Measurements from ENCODE around the gene ABCC4.

ABCC4 gene

DNA sequence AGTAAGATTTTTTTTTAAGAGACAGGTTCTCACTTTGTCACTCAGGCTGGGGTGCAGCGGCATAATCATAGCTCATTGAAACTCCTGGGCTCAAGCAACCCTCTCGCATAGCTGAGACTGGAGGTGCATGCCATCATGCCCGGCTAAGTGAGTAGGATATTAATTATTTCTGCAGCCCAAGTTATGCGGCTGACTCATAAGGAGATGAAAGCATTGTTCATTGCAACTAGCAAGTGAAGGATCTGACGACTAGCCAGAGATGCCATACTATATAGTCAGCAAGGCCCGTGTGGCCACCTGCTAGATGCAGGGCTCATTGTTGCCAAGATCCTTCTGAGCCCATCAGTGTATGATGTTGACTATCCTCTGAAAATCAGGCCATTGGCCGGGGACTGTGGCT lies 45.2 kb downstream of the ABCC4 start:
- DNase-seq, result no peak

DNA sequence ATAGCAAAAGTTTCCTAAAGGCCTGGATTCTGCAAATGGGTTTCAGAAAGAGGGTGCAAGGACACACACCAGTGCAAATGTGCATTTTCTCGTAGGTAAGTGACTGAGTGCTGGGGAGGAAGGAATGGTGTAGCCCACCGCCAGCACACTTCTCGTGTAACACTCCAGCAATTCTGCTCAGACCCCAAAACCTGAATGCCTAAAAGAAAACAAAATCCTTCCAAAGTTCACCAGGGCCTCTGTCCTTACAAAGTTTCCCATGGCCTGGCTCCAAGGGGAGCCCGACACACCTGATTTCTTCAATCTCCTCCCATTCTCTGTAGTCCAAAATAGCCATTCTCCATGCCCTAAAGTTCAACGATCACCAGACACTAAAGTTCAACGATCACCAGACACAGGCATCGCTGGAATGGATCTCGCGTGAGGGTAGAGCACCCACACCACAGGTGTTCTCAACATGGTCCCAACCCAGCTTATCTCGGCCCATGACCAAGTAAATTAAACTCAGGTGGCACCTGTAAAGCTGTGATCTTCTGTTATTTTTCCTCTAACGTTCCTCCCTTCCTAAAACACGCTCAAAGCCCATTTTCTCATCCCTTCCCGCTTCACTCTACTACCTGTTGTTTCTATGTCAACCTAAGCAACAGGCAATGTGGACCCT lies 46.0 kb downstream of the ABCC4 start:
- DNase-seq, result no peak

DNA sequence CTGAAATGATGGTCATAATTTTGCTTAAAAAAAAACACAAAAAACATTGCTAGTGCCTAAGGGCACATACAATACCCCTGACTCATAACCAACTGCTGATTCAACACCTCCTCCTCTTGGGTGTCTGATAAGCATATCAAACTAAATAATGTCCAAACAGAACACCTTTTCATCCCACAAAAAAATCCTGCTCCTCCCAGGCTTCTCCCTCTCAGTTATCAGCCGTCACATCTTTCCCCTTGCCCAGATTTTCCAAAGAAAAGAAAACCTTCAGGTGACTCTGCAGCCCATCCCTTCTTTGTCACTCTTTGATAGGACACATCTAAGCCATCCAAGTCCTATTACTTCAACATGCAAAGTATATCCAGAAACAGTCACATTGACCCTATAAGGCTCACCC lies 46.9 kb downstream of the ABCC4 start:
- no peak for DNase-seq

DNA sequence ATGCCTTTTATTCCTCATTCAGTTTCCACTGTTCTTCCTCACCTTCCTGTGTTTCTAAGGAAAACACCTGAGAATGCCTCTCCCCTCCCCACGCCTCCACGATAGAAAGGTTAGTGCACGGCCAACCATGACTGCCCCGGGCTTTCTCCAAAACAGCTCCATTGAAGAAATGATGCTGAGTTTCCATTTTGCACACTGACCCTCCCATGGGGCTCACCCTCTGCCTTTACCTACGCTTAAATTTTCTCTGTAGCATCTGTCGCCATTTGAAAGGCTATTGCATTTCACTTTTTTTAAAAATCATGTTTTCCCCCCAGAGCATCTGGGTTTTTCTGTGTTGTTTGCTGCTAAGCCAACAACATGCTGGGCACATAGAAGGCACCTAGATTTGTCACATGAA lies 48.2 kb downstream of the ABCC4 start:
- no peak for DNase-seq

DNA sequence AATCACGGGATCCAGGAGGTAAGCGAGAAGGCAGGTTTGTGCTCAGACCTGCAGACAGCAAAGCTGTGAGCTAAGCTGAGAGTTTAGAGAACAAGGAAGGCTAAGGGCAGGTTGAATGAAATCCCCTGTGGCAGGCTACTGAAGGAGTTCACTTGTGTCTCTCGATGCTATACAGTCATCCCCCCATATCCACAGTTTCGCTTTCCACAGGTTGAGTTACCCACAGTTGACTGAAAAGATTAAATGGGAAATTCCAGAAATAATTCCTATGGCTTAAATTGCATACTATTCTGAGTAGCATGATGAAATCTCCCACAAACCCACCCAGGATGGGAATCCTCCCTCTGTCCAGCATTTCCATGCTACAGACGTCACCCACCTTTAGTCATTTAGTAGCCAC lies 49.6 kb downstream of the ABCC4 start:
- no peak for DNase-seq

DNA sequence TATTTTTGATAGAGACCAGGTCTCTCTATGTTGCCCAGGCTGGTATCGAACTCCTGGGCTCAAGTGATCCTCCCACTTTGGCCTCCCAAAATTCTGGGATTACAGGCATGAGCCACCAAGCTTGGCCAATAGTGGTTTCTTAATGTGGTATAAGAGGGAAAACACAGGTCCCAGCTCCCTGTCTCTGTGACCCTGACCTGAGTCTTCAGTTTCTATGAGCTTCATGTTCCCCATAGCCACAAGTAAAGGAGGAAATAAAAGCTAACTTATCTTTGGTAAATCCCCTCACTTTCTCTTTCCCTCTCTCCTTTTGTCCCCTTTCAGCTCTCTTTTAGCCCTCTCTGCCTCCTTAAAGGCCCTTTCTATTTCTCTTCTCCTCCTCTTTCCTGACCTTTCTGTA lies 50.3 kb downstream of the ABCC4 start:
- DNase-seq, result no peak

DNA sequence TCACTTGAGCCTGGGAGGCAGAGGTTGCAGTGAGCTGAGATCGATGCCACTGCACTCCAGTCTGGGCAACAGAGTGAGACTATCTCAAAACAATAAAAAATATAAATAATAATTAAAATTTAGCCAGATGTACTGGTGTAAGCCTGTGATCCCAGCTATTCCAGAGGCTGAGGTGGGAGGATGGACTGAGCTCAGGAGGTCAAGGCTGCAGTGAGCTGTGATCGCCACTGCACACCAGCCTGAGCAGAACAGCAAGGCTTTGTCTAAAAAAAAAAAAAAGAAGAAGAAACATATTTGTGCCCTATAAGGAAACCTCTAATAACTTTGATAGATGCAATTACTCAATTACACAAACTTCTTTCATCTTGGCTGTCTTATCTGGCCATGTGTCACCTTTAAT lies 52.3 kb downstream of the ABCC4 start:
- no peak for DNase-seq

DNA sequence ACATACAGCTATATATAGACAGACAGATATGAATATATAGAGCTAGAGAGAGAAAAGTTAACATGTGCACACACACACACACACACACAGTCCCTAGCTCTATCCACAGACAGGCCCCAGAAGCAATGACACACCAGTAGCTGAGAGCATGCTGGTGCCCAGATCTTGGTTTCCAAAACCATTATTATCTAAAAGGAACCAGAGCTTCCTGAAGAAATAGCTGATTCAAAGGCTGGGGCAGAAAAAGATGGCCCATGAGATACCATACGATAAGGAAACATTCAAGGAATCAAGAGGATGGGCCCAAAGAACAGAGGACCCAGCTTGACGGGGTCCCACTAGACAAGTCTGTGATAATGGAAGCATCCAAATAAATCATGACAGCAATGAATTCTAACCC lies 53.4 kb downstream of the ABCC4 start:
- DNase-seq, result no peak

DNA sequence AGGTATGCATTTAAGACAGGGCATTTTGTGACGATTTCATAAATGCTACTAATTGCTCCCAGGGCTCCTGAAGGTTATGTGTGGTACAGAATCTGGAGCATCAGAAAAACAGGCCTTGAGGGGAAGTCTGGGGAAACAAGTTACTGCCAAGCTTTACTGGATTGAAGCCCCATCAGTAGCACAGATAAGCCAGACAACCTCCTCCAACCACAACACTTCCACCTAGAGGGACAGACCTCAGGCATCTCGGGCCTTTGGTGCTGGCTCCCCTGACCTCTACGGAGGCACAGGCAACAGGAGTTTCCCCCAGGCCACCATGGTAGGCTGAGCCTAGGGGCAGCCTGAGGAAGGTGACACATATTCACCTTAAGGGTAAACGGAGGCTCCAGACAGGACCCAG lies 54.1 kb downstream of the ABCC4 start:
- DNase-seq, result no peak

DNA sequence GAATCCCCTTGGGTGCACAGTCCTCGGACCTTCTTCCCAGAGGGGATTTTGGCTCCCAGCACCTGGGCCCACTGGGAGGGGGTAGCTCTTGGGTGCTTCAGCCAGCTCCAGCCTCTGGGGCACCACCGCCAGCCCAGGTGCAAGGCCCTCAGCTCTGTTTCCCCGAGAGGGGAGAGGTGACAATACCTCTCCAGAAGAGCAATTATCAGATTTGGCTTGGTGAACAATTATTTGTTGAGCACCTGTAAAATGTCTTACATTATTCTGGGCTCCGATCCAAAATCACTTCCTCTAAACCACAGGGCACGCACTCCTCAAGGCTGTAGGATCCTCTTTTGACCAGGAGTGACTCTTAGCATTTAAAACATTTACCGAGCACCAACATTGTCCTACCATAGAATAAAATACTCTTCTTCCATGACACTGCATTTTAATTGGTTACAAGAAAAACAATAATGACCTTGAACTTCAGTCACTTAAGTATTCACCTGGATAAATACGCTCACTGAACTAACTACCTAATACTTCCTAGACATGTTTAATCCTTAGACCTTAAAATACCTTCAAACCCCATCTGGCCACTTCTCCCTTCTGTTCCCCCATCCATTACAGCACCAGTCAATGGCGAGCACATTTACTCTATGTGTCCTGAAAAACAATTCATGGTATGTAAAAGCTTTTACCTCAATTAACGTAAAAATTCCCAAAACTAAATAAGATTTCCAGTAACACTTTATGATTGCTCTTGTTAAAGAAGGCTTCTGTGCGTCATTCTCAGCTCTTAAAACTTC lies 54.8 kb downstream of the ABCC4 start:
- no peak for DNase-seq

DNA sequence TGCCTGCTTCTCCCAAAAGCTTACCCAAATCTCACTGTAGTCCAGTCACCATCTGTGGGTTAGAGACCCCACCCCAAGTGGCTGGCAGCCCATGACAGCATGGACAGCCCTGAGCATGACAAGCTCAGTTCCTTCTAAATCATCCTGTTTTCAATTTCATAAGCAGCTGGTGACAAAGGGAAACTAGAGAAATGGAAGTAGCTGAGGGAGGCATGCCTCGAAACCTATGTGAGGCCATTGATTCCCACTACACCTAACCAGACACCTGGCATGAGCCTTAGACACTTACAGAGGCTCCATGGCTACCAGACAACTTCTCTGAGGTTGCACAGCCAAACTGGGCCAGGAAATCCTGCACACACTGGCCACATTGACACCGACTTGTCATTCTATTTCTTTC lies 56.2 kb downstream of the ABCC4 start:
- no peak for DNase-seq

DNA sequence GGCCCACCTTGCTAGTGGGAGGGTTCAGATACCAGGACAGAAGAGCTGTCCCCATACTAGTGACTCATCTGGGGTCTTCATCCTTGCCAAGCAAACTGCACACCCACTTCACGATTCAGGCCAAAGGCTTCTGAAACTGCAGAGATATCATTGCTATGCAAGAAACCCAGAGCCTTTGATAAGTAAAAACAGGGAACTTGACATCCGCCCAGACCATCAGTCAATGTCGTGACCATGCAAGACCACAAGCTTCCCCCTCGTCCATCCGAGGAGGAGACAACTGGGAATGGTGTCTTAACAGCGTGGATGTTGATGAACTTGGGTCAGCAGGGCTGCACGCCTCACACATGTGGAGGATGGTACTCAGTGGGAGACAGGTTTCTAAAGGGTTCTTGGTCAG lies 58.0 kb downstream of the ABCC4 start:
- no peak for DNase-seq

DNA sequence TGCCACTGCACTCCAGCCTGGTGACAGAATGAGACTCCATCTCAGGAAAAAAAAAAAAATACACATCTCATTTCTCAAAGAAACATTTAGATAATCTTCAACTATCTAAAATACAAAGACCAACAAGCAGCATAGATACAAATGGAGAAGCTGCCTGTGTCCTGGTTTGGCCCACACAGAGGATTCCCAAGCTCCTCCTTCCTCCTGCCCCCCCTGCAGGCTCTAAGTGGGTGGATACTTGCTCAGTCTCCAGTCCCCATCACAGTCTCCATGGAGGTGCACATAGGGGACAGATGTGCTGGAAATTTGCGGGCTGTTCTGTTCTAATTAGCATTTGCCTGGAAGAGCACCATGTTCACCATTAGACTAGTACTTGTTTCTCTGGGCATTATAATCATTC lies 59.9 kb downstream of the ABCC4 start:
- no peak for DNase-seq

DNA sequence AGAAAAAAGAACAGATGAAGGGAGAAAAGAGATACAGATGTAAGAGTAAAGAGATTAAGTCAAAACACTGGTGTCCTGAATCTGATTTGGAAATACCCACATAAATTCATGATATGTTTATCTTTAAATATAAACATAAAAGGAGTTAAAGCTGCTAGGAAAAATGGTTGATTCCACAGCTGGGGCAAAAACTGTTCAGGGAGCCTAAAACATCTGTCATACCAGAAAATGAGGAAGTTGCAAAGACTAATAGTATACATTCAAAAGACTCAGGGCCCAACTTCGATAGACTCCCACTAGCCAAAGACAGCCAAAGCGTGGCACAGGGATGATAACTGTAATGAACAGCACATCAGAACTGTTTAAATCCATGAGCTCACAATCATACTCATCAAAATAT lies 62.0 kb downstream of the ABCC4 start:
- DNase-seq, result no peak

DNA sequence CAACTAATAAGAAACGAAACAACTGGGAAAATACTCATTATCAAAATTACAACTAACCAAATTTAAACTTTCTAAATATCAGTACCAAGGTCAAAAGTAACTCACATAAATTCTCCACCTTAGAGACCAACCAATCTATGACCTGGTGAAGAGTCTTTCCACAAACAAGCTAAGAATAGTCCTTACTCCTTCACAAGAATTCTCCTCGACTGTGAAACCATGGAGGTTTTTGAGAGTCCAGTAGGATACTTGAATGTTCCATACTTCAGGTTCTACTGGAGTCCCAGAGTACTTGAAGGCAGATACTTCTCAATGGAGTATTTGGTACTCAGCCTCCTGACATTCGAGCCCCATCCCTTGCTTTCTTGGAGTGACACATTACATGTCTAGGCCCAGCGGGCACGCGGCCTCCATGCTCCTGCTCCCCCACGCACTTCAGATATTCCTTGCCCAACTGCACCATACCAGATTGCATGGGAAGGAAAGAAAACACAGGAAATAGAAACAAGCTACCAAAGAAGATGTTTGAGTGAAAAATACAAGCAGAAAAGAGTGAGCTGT lies 63.9 kb downstream of the ABCC4 start:
- no peak for DNase-seq

DNA sequence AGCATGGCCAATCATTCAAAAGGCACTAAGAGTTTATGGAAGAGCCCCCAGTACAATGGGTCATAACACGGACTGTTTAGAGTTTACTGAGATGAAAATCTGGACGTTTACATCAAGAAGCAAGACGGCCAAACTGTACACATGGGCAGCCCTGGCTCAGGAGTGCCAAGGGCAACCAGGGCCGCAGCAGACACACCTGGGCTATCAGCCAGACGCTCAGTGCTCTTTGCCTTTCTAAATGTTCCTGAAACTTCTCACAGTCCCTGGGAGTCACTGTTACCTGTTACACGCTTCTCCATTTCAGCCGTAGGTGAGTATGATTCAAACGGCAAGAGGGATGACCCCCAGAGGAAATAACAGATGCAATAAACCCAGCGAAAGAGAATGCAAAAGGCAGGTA lies 64.5 kb downstream of the ABCC4 start:
- no peak for DNase-seq

DNA sequence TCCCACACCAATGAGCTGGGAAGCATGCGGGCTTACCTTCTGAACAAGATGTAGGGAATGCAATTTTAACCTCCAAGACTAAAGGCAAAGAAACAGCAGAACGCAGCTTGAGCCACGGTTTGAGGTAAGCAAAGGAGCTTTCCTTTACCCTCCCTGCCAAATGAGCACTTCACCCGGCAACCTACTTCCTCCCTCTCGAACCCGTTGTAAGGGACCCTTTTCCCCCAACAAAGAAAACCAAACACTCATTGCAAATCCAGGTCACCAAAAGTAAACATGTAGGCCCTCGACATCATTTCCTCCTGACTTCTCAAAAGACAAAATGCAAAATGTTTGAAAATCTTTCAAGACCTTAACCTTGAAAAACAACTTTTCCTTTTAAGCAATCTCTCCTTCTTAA lies 65.3 kb downstream of the ABCC4 start:
- DNase-seq, result no peak

DNA sequence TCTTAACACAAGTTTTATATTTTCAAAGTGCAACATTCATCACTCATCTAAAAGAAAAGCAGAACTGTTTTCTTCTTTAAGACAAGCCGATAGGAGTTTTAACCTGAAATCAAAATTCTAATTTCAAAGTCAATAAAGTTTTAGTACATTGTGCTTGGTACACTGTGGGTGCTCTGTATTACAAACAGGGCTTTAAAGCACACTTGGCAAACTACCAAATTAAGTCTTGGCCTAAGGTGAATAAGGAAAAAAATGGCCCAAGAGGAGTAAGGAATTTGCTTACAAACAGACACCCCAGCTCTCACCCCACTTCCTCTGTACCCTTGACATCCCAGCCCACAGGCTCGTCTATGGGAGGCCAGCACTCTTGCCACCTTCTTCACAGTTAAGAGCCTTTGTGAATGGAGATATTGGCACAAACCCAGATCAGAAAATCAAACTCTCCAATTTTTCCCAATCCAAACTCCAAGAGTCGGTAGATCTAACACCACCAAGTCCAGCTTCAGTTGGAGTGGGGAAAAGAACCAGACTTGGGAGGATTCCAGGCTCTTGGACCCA lies 66.0 kb downstream of the ABCC4 start:
- no peak for DNase-seq

DNA sequence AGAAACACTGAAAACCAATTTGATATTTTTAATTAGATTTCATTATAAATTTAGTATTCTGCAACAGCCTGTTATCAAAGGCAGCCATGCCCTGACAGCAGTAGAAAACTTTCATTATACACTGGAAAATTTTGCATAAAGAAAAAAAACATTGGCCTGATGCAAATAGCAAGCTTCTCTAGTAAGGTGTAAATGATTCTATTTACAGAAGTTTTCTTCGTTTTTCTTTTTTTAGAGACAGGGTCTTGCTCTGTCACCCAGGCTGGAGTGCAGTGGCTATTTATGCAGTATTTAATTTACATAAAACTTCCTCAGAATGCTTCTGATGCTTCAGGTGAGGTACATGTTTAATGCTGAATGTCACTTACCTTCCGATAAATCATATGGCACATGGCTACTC lies 67.0 kb downstream of the ABCC4 start:
- DNase-seq, result no peak

DNA sequence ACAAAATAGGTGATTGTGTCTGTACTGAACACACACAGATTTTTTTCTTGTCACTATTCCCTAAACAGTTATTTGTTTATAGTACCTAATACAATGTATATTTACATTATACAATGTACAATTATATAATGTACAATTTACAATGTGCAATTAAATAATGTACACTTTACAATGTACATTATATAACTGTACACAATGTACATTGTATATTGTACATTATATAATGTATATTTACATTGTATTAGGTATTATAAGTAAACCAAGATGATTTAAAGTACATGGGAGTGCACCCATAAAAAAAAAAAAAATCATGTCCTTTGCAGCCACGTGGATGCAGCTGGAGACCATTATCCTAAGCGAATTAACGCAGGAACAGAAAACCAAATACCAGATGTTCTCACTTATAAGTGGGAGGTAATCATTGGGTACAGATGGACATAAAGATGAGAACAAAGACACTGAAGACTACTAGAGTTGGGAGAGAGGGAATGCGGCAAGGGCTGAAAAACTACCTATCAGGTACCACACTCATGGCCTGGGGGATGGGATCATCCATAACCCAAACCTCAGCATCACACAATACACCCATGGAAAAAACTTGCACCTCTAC lies 68.1 kb downstream of the ABCC4 start:
- DNase-seq, result no peak

DNA sequence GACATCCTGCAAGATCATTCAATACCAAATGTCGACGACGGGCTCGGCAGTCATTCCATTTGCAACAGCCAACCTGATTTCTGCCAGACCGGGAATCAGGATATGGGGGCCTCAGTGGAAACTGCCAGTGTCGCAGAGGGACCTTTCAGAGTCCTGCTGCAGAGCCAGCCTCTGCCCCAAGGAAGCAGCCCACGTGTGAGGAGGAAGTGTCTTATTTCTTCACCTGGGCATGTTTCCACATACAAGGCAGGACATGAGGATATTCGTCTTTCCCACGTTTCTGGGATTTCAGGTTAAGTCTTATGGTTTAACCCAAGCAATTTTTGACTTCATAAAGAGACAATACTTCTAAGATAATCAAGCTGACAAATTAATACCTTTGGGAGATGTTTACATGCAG lies 69.9 kb downstream of the ABCC4 start:
- DNase-seq, result no peak

DNA sequence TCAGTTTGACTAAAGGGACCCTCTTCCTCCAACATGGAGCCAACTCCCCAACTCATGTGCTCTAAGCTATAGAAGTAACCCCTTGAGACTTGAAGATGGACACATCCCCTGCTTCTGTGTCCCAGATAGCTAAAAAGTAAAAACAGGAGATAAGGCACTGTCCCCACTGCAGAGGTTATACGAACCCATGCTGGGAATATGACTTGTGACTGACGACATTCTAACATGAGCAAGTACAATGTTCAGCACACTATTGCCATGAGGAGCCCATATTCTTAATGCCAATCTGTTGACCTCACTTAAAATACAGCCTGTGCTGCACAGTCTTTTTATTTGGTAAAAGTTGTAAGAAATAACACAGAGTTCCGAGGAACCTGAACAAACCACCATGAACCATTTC lies 71.4 kb downstream of the ABCC4 start:
- DNase-seq, result no peak

DNA sequence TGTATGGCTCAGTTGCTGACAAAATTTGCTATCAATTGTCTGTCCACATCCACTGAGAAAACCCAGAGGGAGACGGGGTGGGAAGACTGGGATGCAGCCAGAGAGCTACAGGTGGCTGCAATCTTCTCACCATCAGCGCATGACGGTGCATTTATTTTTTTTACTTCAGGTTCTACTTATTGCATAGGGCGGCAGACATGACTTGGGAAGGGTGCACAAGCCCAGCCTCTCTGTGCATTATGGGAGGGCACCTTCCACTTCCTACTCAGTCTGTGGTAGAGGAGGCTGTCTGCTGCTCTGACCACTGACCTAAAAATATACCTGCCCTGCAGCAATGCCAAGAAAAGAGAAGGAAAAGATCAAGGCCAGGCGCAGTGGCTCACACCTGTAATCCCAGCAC lies 73.1 kb downstream of the ABCC4 start:
- DNase-seq, result no peak
